DOHH2 (cell line): ENCODE results near the gene MACROD2.

Experiments used
- H3F3A ChIP-seq: fragments of 200-600 bp; sonication (generic), shearing (Covaris generic); 2 replicates; pipeline ENCODE4 v1.6.0; 2016; ENCODE audit warnings: antibody characterized with exemption, mild to moderate bottlenecking; ENCODE audit not compliant: control insufficient read depth, insufficient read depth
- H3K27ac ChIP-seq: fragments of 200-600 bp; sonication (generic); 2 replicates; pipeline ENCODE4 v1.5.1; 2014; ENCODE audit warnings: low read depth, mild to moderate bottlenecking, low read length, moderate library complexity
- H3K27me3 ChIP-seq: fragments of 200-600 bp; sonication (generic); 2 replicates; pipeline ENCODE4 v1.6.1; 2014; ENCODE audit warnings: mild to moderate bottlenecking, low read length, mixed read lengths; ENCODE audit not compliant: control insufficient read depth
- H3K36me3 ChIP-seq: fragments of 200-600 bp; sonication (generic); 2 replicates; pipeline ENCODE4 v1.6.1; 2014; ENCODE audit warnings: mild to moderate bottlenecking, low read length, moderate library complexity, mixed read lengths; ENCODE audit not compliant: control insufficient read depth
- H3K4me1 ChIP-seq: fragments of 200-600 bp; sonication (generic); 2 replicates; pipeline ENCODE4 v1.6.1; 2014; ENCODE audit warnings: mild to moderate bottlenecking, low read length, mixed read lengths; ENCODE audit not compliant: control insufficient read depth
- H3K4me2 ChIP-seq: fragments of 200-600 bp; sonication (generic); 2 replicates; pipeline ENCODE4 v1.6.0; 2014; ENCODE audit warnings: mild to moderate bottlenecking, low read length, moderate library complexity
- H3K4me3 ChIP-seq: fragments of 200-600 bp; sonication (generic); 2 replicates; pipeline ENCODE4 v1.5.1; 2014; ENCODE audit warnings: mild to moderate bottlenecking, low read length, mixed read lengths
- H3K79me2 ChIP-seq: fragments of 200-600 bp; sonication (generic); 2 replicates; pipeline ENCODE4 v1.6.1; 2014; ENCODE audit warnings: mild to moderate bottlenecking, low read length, mixed read lengths; ENCODE audit not compliant: control insufficient read depth
- H3K9me2 ChIP-seq: fragments of 200-600 bp; sonication (generic); replicated peaks from 2 replicates; pipeline ENCODE4 v1.6.1; 2014; ENCODE audit warnings: mild to moderate bottlenecking, low read length, mixed read lengths; ENCODE audit not compliant: control insufficient read depth
- H3K9me3 ChIP-seq: fragments of 200-600 bp; sonication (generic); 2 replicates; pipeline ENCODE4 v1.6.1; 2014; ENCODE audit warnings: antibody characterized with exemption, low read length, mixed read lengths; ENCODE audit not compliant: control insufficient read depth, insufficient read depth
- H4K20me1 ChIP-seq: fragments of 200-600 bp; sonication (generic); 2 replicates; pipeline ENCODE4 v1.6.0; 2014; ENCODE audit warnings: low read depth, mild to moderate bottlenecking, antibody characterized with exemption, low read length, moderate library complexity; ENCODE audit not compliant: control insufficient read depth, insufficient read depth
- EZH2phosphoT487 ChIP-seq: fragments of 200-600 bp; sonication (generic); IDR thresholded peaks from 2 replicates; pipeline ENCODE4 v1.6.1; 2017; ENCODE audit warnings: borderline replicate concordance, mild to moderate bottlenecking, antibody characterized with exemption, low read length, moderate library complexity, mixed read lengths
- TF ChIP-seq, protein P1 (sequence below): fragments of 200-600 bp; sonication (generic); IDR thresholded peaks from one replicate; pipeline ENCODE4 v1.5.1; 2014; ENCODE audit warnings: antibody characterized with exemption, mild to moderate bottlenecking, low read depth, low read length; ENCODE audit not compliant: poor library complexity, severe bottlenecking

MACROD2 gene

DNA sequence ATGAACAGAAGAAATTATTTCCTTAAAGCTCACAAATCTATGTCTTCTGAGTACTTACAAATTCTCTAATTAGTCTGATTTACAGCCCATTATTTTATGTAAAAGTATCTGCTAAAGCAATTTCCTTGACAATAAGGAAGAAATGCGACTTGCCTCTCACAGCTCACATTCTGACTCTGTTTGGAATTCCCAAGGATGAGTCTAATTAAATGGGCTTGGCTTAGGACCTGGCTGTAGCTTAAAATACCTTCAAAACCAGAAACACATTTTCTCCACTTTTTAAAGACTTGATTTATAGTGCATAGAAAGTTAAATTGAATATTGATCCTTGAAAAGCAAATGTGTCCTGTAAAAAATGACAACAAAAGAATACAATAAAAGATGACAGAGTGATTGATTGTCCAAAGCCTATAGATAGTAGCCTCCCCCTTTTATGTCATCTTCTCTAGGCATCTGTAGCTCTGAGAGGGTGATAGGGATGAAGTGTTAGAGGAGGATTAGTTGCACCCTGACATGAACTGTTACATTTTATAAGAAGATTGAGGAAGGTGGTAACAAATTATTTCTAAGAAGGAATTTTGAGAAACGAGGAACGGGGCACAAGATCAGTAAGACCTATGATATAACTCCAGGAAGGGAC is 118.9 kb downstream of the MACROD2 start:
- Histone ChIP-seq H3K27me3 (no peaks in the 10 kb centered on the region), H3K79me2 (no peaks in the 10 kb centered on the region), H3K9me2 (no peaks in the 10 kb centered on the region), H3K9me3 (no peaks in the 10 kb centered on the region), H3K4me1 (no peaks in the 10 kb centered on the region), H3K4me3 (no peak overlapping the region), H3K27ac (no peak overlapping the region), H3K36me3 (no peaks in the 10 kb centered on the region), H4K20me1 (no peaks in the 10 kb centered on the region), H3K4me2 (no peak overlapping the region), H3F3A (no peaks in the 10 kb centered on the region)
- TF ChIP-seq EZH2phosphoT487 = no peak
- TF ChIP-seq, protein P1, sequence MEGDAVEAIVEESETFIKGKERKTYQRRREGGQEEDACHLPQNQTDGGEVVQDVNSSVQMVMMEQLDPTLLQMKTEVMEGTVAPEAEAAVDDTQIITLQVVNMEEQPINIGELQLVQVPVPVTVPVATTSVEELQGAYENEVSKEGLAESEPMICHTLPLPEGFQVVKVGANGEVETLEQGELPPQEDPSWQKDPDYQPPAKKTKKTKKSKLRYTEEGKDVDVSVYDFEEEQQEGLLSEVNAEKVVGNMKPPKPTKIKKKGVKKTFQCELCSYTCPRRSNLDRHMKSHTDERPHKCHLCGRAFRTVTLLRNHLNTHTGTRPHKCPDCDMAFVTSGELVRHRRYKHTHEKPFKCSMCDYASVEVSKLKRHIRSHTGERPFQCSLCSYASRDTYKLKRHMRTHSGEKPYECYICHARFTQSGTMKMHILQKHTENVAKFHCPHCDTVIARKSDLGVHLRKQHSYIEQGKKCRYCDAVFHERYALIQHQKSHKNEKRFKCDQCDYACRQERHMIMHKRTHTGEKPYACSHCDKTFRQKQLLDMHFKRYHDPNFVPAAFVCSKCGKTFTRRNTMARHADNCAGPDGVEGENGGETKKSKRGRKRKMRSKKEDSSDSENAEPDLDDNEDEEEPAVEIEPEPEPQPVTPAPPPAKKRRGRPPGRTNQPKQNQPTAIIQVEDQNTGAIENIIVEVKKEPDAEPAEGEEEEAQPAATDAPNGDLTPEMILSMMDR = no peak

- Histone ChIP-seq H4K20me1 (no peaks in the 10 kb centered on the region), H3K36me3 (no peaks in the 10 kb centered on the region), H3K27me3 (no peaks in the 10 kb centered on the region), H3K4me1 (no peaks in the 10 kb centered on the region), H3K4me3 (no peak overlapping the region), H3K27ac (no peak overlapping the region), H3F3A (no peaks in the 10 kb centered on the region), H3K79me2 (no peaks in the 10 kb centered on the region), H3K9me3 (no peaks in the 10 kb centered on the region), H3K9me2 (no peaks in the 10 kb centered on the region), H3K4me2 (no peak overlapping the region)
- TF ChIP-seq, protein P1 = no peak
- no peak for TF ChIP-seq EZH2phosphoT487
Measured at GRCh38 chr20:14116037-14116436, 120.7 kb downstream of the MACROD2 start.

DNA sequence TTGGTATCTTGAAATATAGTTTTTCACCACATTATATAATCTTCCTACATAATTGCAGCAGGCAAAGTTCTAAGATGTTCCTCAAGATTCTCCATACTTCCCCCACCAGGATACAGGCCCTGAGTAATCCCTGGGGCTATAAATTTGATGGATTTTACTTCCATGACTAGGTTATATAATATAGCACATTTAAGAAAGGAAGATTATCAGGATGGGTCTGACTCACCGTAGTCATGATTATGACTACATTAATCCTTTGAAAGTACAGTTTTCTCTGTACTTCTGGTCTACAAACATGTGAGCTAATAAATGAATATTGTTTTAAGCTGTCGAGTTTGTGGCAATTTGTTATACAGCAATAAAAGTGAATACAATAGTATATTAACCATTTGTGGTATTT is 122.5 kb downstream of the MACROD2 start:
- no peak overlapping the region for H3K4me3 ChIP-seq
- H3K9me3 ChIP-seq = no peaks in the 10 kb centered on the region
- H4K20me1 ChIP-seq = no peaks in the 10 kb centered on the region
- no peak overlapping the region for H3K27ac ChIP-seq
- H3K4me1 ChIP-seq = no peaks in the 10 kb centered on the region
- H3K4me2 ChIP-seq = no peak overlapping the region
- TF ChIP-seq, protein P1 = no peak
- TF ChIP-seq EZH2phosphoT487 = no peak
- H3K9me2 ChIP-seq = no peaks in the 10 kb centered on the region
- H3K79me2 ChIP-seq = no peaks in the 10 kb centered on the region
- no peaks in the 10 kb centered on the region for H3K36me3 ChIP-seq
- H3K27me3 ChIP-seq = no peaks in the 10 kb centered on the region; the same call in 1 of the 2 replicates
- no peaks in the 10 kb centered on the region for H3F3A ChIP-seq

- H3K4me2 ChIP-seq = no peak overlapping the region
- no peaks in the 10 kb centered on the region for H3K79me2 ChIP-seq
- H3K27me3 ChIP-seq = no peaks in the 10 kb centered on the region; the same call in 1 of the 2 replicates
- H3F3A ChIP-seq = no peaks in the 10 kb centered on the region
- no peaks in the 10 kb centered on the region for H3K9me2 ChIP-seq
- H3K4me3 ChIP-seq = no peak overlapping the region
- H3K4me1 ChIP-seq = no peaks in the 10 kb centered on the region
- no peaks in the 10 kb centered on the region for H3K36me3 ChIP-seq
- no peaks in the 10 kb centered on the region for H4K20me1 ChIP-seq
- H3K27ac ChIP-seq = no peak overlapping the region
- no peaks in the 10 kb centered on the region for H3K9me3 ChIP-seq
- TF ChIP-seq, protein P1 = no peak
- TF ChIP-seq EZH2phosphoT487 = no peak
Measured at GRCh38 chr20:14126856-14127255, 131.5 kb downstream of the MACROD2 start.
